H9 (cell line): ENCODE results near the gene SLC13A4. TPM values are rescaled to one million over a fixed set of nuclear protein-coding genes. Genes with fewer than 3 reads are reported as not detected.

Experiments used
- DNase-seq: peaks from one replicate; pipeline ENCODE4 v3.0.0-alpha.2; 2017
- H2AFZ ChIP-seq: one replicate; pipeline ENCODE4 v1.6.1; 2013; ENCODE audit warnings: mild to moderate bottlenecking, low read length, control low read depth, moderate library complexity
- H2AK5ac ChIP-seq: 2 replicates; pipeline ENCODE4 v1.6.1; 2013; ENCODE audit warnings: low read length, control low read depth, mixed read lengths; ENCODE audit not compliant: insufficient read length
- H2BK120ac ChIP-seq: one replicate; pipeline ENCODE4 v1.6.1; 2013; ENCODE audit warnings: low read depth, mild to moderate bottlenecking, low read length, control low read depth, inconsistent platforms; ENCODE audit not compliant: poor library complexity, severe bottlenecking
- H2BK12ac ChIP-seq: 2 replicates; pipeline ENCODE4 v1.6.1; 2013; ENCODE audit warnings: low read length, control low read depth, mixed read lengths, low read depth; ENCODE audit not compliant: insufficient read length
- H2BK15ac ChIP-seq: 2 replicates; pipeline ENCODE4 v1.6.1; 2013; ENCODE audit warnings: low read depth, low read length, control low read depth
- H2BK20ac ChIP-seq: one replicate; pipeline ENCODE4 v1.6.1; 2013; ENCODE audit warnings: low read depth, mild to moderate bottlenecking, low read length, control low read depth, inconsistent platforms; ENCODE audit not compliant: poor library complexity, severe bottlenecking
- H2BK5ac ChIP-seq: 2 replicates; pipeline ENCODE4 v1.6.1; 2013; ENCODE audit warnings: low read length, control low read depth, mixed read lengths; ENCODE audit not compliant: insufficient read length
- H3K14ac ChIP-seq: 2 replicates; pipeline ENCODE4 v1.6.1; 2013; ENCODE audit warnings: low read length, control low read depth; ENCODE audit not compliant: insufficient read depth
- H3K18ac ChIP-seq: 2 replicates; pipeline ENCODE4 v1.6.1; 2013; ENCODE audit warnings: low read depth, mild to moderate bottlenecking, mixed read lengths, low read length, control low read depth; ENCODE audit not compliant: insufficient read length
- H3K23ac ChIP-seq: 2 replicates; pipeline ENCODE4 v1.6.1; 2013; ENCODE audit warnings: low read length, control low read depth, mixed read lengths, low read depth; ENCODE audit not compliant: insufficient read length
- H3K23me2 ChIP-seq: 2 replicates; pipeline ENCODE4 v1.6.1; 2013; ENCODE audit warnings: low read depth, mild to moderate bottlenecking, mixed read lengths, low read length, control low read depth; ENCODE audit not compliant: insufficient read length, poor library complexity, severe bottlenecking
- H3K27ac ChIP-seq: 2 replicates; pipeline ENCODE4 v1.5.1; 2013; ENCODE audit warnings: low read length, control low read depth, mixed read lengths, low read depth; ENCODE audit not compliant: insufficient read length
- H3K27me3 ChIP-seq: 2 replicates; pipeline ENCODE4 v1.6.1; 2013; ENCODE audit warnings: low read length, control low read depth, inconsistent platforms; ENCODE audit not compliant: insufficient read depth
- H3K4ac ChIP-seq: 2 replicates; pipeline ENCODE4 v1.6.1; 2013; ENCODE audit warnings: low read depth, mild to moderate bottlenecking, control low read depth, inconsistent platforms, low read length, moderate library complexity
- H3K4me1 ChIP-seq: 2 replicates; pipeline ENCODE4 v1.6.1; 2013; ENCODE audit warnings: low read length, control low read depth, inconsistent platforms; ENCODE audit not compliant: insufficient read depth
- H3K4me2 ChIP-seq: 2 replicates; pipeline ENCODE4 v1.6.1; 2013; ENCODE audit warnings: low read length, control low read depth, mixed read lengths; ENCODE audit not compliant: insufficient read length, insufficient read depth
- H3K56ac ChIP-seq: 2 replicates; pipeline ENCODE4 v1.6.1; 2013; ENCODE audit warnings: low read depth, mild to moderate bottlenecking, mixed read lengths, low read length, control low read depth; ENCODE audit not compliant: insufficient read length
- H3K79me1 ChIP-seq: 2 replicates; pipeline ENCODE4 v1.6.1; 2013; ENCODE audit warnings: low read depth, mild to moderate bottlenecking, moderate library complexity, low read length, control low read depth, inconsistent platforms; ENCODE audit not compliant: insufficient read depth, poor library complexity, severe bottlenecking
- H3K79me2 ChIP-seq: 2 replicates; pipeline ENCODE4 v1.6.1; 2013; ENCODE audit warnings: low read length, control low read depth, inconsistent platforms; ENCODE audit not compliant: insufficient read depth
- H3K9ac ChIP-seq: 2 replicates; pipeline ENCODE4 v1.6.1; 2013; ENCODE audit warnings: low read length, control low read depth, mixed read lengths; ENCODE audit not compliant: insufficient read length; ENCODE audit errors: extremely low read depth
- H3K9me3 ChIP-seq: one replicate; pipeline ENCODE4 v1.6.1; 2013; ENCODE audit warnings: low read depth, low read length, inconsistent platforms; ENCODE audit not compliant: control insufficient read depth
- H3T11ph ChIP-seq: one replicate; pipeline ENCODE4 v1.6.1; 2013; ENCODE audit warnings: mild to moderate bottlenecking, low read length, control low read depth, inconsistent platforms
- H4K20me1 ChIP-seq: one replicate; pipeline ENCODE4 v1.6.1; 2013; ENCODE audit not compliant: control insufficient read depth, insufficient read length, insufficient read depth
- H4K5ac ChIP-seq: 2 replicates; pipeline ENCODE4 v1.6.1; 2013; ENCODE audit warnings: low read depth, mild to moderate bottlenecking, mixed read lengths, low read length, control low read depth; ENCODE audit not compliant: insufficient read length
- H4K8ac ChIP-seq: replicated peaks from 2 replicates; pipeline ENCODE4 v1.6.1; 2013; ENCODE audit warnings: low read length, control low read depth, mixed read lengths, low read depth; ENCODE audit not compliant: insufficient read length
- H4K91ac ChIP-seq: 2 replicates; pipeline ENCODE4 v1.6.1; 2013; ENCODE audit warnings: low read depth, mild to moderate bottlenecking, moderate library complexity, mixed read lengths, low read length, control low read depth; ENCODE audit not compliant: insufficient read length
- H3K27ac Mint-ChIP-seq, 3 experiments: 2 replicates in 2 of 3; 3 replicates in 1 of 3; pipeline ENCODE4 v1.8.0; 2020 to 2021; ENCODE audit warnings: mixed read lengths in 3 of 3, mild to moderate bottlenecking in 1 of 3, moderate library complexity in 1 of 3
- H3K27me3 Mint-ChIP-seq: 2 replicates; pipeline ENCODE4 v1.8.0; 2021; ENCODE audit warnings: low read depth, mild to moderate bottlenecking, moderate library complexity, mixed read lengths
- H3K36me3 Mint-ChIP-seq, 3 experiments: 2 replicates in 2 of 3; 3 replicates in 1 of 3; pipeline ENCODE4 v1.8.0; 2020 to 2021; ENCODE audit warnings: low read depth in 3 of 3, mixed read lengths in 3 of 3; ENCODE audit not compliant: insufficient read depth in 1 of 3
- H3K4me1 Mint-ChIP-seq, 2 experiments: 2 replicates each; pipeline ENCODE4 v1.8.0; 2020; ENCODE audit warnings: mixed read lengths in 2 of 2
- H3K4me3 Mint-ChIP-seq, 2 experiments: 2 replicates in 1 of 2; 3 replicates in 1 of 2; pipeline ENCODE4 v1.8.0; 2020 to 2021; ENCODE audit warnings: mild to moderate bottlenecking in 2 of 2, mixed read lengths in 2 of 2, moderate library complexity in 1 of 2
- H3K9me3 Mint-ChIP-seq, 2 experiments: 2 replicates in 1 of 2; 3 replicates in 1 of 2; pipeline ENCODE4 v1.8.0; 2020; ENCODE audit warnings: mild to moderate bottlenecking in 2 of 2, mixed read lengths in 2 of 2, moderate library complexity in 1 of 2
- WGBS: extraction: QIAGEN DNeasy Blood & Tissue Kit; methylation state at CpG from one replicate; pipeline ENCODE4 v1.1.7; 2013; ENCODE audit warnings: missing lambda C conversion rate, low lambda C conversion rate, mixed read lengths; ENCODE audit not compliant: insufficient read length; ENCODE audit errors: extremely low coverage; 5-methylcytosine and 5-hydroxymethylcytosine counted together
- total RNA-seq: library from RNA; stranded (reverse); gene quantifications from 2 replicates; pipeline ENCODE4 v1.2.1, GENCODE V29; 2021
- TF ChIP-seq, protein P1 (sequence below): fragments of 200-600 bp; sonication (generic); conservative IDR thresholded peaks from 3 replicates; pipeline ENCODE4 v1.8.0; 2021; ENCODE audit warnings: antibody characterized with exemption, mild to moderate bottlenecking

Gene SLC13A4
- total RNA-seq, 1 experiment from 2014 or later, result 3.5 TPM

DNA sequence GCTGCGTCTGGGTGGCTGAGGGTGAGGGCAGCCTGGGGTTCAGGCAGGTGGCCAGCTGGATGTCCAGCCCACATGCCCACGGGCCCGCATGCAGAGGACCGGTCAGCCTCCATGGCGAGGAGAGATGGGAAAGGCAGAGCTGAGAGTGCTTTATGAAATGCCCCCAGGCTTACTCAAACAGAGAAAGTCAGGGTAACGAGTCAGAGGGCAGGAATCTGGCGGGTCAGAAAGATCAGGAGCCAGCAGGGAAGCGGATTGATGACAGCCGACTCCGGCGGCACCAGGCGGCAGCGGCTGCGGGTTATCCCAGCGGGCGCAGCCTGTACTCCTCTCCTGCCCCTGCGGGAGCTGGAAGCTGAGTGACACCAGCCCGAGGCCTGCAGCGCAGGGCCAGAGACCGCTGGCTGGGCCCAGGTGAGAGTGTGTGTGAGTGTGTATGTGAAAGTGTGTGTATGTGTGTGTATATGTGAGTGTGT lies 13.4 kb downstream of the SLC13A4 start:
- H3T11ph ChIP-seq, result no peak overlapping the region
- H3K4ac ChIP-seq, result no peak overlapping the region
- TF ChIP-seq, protein P1, sequence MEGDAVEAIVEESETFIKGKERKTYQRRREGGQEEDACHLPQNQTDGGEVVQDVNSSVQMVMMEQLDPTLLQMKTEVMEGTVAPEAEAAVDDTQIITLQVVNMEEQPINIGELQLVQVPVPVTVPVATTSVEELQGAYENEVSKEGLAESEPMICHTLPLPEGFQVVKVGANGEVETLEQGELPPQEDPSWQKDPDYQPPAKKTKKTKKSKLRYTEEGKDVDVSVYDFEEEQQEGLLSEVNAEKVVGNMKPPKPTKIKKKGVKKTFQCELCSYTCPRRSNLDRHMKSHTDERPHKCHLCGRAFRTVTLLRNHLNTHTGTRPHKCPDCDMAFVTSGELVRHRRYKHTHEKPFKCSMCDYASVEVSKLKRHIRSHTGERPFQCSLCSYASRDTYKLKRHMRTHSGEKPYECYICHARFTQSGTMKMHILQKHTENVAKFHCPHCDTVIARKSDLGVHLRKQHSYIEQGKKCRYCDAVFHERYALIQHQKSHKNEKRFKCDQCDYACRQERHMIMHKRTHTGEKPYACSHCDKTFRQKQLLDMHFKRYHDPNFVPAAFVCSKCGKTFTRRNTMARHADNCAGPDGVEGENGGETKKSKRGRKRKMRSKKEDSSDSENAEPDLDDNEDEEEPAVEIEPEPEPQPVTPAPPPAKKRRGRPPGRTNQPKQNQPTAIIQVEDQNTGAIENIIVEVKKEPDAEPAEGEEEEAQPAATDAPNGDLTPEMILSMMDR, result no peak
- no peak overlapping the region for H3K27ac ChIP-seq
- H3K14ac ChIP-seq, result peak overlapping the region; percentile 19; the same call in 1 of the 2 replicates
- H3K9ac ChIP-seq, result no peak overlapping the region
- no peak overlapping the region for H2BK12ac ChIP-seq
- no peak overlapping the region for H3K23ac ChIP-seq
- H2BK15ac ChIP-seq, result no peak overlapping the region
- H4K91ac ChIP-seq, result no peak overlapping the region
- no peaks in the 10 kb centered on the region for H3K9me3 Mint-ChIP-seq
- no peak overlapping the region for H2AFZ ChIP-seq
- no CpG with 5 or more reads among the region's 20 CpGs for WGBS
- H3K27me3 Mint-ChIP-seq, result no peaks in the 10 kb centered on the region; the same call in 1 of the 2 replicates
- no peaks in the 10 kb centered on the region for H4K20me1 ChIP-seq
- H4K8ac ChIP-seq, result no peak overlapping the region
- H3K56ac ChIP-seq, result no peak overlapping the region
- no peak overlapping the region for H3K4me2 ChIP-seq
- H3K23me2 ChIP-seq, result no peaks in the 10 kb centered on the region
- H3K79me1 ChIP-seq, result no peaks in the 10 kb centered on the region
- no peaks in the 10 kb centered on the region for H3K27me3 ChIP-seq
- H2BK5ac ChIP-seq, result no peak overlapping the region
- H3K4me1 Mint-ChIP-seq, result peaks cover 7 to 15% of the 10 kb centered on the region in 2 experiments; a peak in 3 of 4 replicates
- H3K4me3 Mint-ChIP-seq, result no peak overlapping the region
- no peak overlapping the region for H2BK20ac ChIP-seq
- H3K18ac ChIP-seq, result no peak overlapping the region
- H3K79me2 ChIP-seq, result no peaks in the 10 kb centered on the region
- no peaks in the 10 kb centered on the region; the same call in 1 of the 2 replicates for H3K4me1 ChIP-seq
- H4K5ac ChIP-seq, result no peak overlapping the region
- no peaks in the 10 kb centered on the region for H3K36me3 Mint-ChIP-seq
- no peak overlapping the region for H3K27ac Mint-ChIP-seq
- DNase-seq, result peak; percentile 70
- H2BK120ac ChIP-seq, result no peak overlapping the region
- H2AK5ac ChIP-seq, result no peak overlapping the region
- H3K9me3 ChIP-seq, result no peaks in the 10 kb centered on the region
